ENCODE data around the gene ARID5A.
"Not testable (repeated sequence)": the region's sequence is repeated elsewhere in the genome, so short reads cannot be mapped to it uniquely, and the experiment has no call there.

Gene ARID5A

DNA sequence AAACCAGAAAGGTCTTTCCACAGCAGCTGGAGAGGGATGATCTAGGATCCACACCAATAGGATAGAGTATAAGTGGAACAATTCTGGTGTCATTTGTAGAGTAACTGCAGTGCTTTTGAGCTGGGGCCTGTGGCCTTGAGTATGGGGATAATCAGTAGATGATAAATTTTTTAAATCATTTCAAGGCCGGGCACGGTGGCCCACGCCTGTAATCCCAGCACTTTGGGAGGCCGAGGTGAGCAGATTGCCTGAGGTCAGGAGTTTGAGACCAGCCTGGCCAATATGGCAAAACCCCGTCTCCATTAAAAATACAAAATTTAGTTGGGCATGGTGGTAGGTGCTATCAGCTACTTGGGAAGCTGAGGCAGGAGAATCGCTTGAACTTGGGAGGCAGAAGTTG lies 20.9 kb downstream of the ARID5A start:
- DNase-seq = not testable (repeated sequence)

DNA sequence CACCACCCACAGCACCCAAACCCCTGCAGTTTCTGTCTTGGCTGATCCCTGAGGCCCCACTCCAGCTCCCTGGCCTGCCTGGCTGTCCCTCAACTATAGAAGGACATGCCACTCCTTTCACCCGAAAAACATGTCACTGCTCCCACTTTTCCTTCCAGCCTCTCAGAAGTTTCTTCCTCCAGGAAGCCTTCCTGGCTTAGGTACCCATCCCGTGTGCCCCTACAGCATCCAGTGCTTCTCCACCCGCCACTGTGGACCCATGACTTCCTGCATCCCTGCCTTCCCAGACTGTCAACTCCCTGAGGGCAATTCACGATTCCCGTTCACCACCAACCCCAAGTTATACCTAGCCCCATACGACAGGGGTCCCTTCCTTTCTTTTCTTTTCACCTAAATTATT lies 21.5 kb downstream of the ARID5A start:
- DNase-seq = no peak

DNA sequence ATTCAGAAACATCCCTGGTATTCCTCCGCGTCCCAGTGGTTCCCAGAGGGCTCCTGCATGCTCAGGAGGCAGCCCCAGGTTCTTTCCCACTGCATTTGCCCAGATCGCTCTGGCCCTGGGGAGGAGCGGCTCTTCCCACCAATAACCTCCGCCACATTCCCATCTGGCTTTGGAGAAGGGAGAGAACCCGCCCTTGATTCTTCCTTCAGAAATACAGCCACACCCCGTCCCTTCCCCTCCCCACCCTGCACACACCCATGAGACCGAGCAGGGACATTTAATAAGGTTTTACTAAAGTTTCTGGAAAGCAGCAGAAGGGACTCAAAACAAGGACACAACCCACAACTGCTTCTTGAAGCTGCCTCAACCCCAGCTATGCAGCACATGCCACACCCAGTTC lies 21.9 kb downstream of the ARID5A start:
- DNase-seq = no peak

DNA sequence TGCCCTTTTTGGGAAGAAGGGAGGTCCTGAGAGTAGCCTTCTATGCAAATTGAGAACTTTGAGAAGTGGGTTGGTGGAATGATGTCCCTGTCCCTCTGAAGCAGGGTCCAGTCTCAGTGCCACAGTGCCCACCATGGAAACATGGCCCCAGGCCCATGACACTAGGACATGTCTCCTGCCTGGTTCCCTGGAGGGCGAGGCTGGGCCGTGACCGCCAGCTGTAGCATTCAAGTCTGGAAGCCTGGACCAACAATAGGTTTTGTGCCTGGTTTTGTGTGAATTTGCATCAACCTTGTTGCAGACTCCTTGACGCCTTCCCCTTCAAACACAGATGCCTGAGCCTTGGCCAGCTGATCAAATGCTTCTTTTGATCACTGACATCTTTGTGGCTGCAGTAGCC lies 27.5 kb downstream of the ARID5A start:
- DNase-seq = no peak

DNA sequence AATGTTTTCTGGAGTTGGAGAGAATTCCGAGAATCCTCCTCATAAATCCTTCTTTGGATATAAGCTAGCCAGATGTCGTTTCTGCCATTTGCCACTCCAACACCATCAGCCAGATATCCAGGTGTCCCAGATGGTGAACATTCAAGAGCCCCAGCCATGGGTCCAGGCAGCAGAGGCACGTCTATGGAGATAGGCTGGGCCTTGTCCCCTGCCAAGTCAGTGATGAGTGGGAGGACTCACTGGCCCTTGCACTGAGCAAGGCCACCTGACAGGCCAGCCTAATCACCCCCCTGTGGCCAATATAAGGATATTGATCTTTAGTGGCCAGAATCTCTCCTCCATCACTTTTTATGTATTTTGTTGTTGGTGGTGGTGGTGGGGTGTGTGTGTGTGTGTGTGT lies 28.0 kb downstream of the ARID5A start:
- no peak for DNase-seq

DNA sequence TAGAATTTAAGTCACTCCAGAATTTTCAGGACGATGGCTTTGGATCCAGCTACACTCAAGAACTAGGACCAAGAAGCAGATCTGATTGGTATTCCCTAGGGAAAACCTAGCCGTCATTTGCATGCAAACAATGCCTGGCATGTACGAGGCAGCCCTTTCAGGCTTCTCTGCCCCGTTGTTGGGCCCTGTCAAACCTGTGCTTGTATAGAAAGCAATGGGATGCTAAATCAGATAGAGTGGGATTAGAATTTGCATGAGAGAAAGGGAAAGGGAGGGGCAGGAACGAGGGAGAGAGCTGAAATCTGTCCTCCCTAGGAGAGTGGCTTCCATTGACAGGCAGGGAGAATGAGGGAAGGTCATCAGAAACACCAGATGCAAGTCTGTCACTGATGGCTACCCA lies 28.6 kb downstream of the ARID5A start:
- no peak for DNase-seq

DNA sequence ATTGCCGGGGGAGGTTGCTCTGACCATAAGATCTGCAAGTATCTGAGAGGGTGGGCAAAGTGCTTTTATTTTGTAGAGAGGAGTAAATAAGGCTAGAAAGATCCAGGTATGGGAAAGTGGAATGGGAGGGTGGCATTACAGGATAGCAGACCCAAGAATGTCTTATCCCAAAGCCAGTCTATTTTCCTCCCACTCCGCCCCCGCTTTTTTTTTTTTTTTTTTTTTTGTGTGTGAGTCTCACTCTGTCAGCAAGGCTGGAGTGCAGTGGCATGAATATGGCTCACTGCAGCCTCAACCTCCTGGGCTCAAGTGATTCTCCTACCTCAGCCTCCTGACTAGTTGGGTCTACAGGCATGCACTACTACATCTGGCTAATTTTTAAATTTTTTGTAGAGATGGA lies 31.5 kb downstream of the ARID5A start:
- no peak for DNase-seq

DNA sequence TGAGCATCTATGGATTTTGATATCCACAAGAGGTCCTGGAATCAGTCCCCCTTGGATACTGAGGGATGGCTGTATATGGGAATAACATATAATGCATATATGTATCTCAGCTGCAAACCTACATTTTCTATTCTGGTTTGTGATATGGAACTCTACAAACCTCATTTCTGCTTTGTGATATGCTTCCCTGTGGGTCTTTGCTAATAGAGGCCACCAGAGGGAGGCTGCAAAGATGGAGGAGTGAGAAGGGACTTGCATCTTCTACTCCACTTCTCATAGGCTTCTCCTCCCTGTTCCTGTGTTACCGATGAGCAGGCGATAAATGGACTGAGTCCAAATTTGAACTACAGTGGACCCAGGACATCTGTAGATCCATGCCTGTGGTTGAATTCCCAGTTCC lies 37.8 kb downstream of the ARID5A start:
- no peak for DNase-seq

DNA sequence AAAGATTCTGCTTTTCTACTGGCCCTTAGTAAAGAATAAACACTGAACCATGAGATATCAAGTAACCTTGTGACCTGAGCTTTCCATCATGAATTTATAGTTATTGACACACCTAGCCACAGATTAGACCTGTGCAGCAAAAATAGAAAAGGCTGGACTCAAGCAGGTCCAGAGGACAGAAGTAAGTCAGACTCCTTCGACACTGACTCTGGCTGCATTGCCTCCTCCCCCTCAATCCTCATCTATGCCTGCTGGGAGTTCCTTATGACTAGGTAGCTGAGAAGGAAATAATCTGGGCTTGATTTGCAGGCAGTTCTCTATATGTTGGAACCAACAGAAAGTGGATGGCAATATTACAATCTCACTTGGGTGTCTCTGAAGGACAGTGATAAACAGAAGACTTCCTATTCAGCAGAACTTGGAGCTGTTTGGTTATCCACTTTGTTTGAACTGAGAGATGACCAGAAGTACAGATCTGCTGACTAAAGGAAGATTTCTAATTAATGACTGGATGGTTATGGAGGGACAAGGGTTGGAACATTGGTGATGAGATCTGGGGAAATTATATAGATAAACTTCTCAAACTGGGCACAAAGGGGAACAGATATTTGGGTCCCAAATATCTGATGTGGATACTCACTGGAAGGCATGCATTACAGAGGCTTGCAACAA lies 39.4 kb downstream of the ARID5A start:
- DNase-seq = no peak

DNA sequence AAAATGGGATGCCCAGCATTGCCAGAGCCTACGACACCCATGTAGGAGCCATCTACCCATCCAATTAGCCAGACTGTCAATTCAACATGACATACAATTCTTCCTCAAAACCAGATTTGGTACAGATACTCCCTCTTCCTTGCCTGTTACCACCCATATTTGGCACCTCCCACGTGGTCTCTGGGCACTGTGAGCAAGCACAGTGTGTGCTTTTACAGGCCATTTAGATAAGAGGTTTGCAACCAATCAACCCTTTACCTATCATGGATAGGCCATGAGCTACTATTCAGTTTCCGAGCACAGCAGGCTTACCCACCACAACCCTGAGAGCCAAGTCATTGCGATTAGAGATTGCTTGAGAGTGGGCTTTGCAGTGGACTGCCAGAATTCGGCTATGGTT lies 40.9 kb downstream of the ARID5A start:
- DNase-seq = no peak

DNA sequence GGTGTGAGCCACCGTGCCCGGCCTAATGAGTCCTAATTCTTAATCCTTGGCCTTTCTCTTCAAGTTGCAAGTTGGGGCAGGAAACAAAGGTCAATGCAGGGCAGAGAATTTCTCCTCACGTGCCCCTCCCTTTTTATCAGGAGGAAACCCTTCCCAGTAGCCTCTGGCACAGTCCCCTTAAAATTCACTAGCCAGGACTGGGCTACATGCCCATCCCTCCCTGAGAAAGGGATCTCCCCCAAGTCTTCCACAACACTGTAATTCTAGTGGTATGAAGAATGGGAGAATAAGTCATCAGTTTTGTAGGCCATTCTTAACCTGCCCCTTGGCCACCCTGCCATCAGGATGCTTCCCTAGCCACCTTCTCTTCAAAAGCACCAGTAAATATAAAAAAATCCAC lies 42.2 kb downstream of the ARID5A start:
- DNase-seq = no peak

DNA sequence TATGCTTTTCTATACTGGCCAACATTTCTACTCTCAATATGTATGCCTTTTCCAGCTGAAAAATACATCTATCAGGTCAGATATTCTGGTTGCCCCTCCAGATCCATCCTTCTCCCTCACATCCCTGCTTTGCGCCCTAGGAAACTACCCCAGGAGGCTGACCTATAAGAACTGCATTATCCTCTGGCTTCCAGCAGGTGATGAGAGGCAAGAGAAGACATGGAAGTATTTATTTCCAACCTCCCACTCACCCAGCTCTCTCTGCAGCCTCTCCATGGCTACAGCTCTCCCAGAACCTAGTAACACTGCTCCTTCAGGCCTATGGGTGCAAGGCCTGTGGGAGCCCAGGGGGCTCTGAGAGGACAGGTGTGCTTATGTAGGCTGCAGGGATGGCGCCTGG lies 42.9 kb downstream of the ARID5A start:
- DNase-seq = no peak

DNA sequence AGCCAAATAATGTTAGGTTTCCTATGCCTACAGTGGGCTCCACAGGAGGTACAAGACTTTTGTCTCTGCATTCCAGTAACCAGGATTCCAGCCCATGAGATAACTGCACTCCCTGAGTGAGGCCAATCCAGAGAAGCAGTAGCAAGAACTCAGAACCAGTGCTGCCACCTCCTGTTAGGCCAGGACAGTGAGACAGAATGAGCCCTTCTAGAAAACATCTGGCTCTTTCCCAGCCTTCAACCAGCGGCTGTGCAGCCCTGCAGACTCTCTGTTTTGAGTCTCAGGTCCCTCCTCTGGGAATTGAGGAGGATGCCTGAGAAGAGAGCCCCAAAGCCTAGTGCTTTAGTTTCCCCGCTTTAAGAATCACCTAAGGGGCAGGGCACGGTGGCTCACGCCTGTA lies 44.2 kb downstream of the ARID5A start:
- no peak for DNase-seq

DNA sequence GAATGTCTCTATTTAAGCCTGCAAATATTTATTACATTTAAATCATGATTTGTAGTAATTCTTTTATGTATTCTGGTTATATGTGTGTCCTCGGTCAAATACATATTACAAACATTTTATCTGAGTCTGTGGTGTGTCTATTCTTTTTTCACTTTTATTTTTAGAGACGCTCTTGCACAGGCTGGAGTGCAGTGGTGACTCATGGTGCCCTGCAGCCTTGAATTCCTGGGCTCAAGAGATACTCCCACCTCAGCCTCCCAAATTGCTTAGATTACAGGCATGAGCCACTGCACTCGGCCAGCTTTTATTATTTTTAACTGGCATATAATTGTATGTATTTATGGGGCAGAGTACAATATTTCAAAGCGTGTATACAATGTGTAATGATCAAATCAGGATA lies 47.5 kb downstream of the ARID5A start:
- no peak for DNase-seq

DNA sequence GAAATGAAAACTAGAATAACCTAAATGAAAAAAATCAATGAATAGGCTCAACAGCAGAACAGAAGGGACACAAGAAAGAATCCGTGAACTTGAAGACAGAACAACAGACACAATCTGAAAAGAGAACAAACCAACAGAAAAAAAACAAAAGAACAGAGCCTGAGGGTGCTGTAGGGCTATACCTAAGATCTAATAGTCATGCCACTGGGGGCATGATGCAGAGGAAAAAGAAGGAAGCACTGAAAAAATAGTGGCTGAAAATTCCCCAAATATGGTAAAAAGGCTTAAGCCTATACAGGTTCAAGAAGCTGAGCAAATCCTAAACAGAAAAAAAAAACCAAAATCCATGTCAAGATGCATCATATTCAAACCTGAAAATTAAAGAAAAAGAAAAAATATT lies 51.3 kb downstream of the ARID5A start:
- DNase-seq = no peak

DNA sequence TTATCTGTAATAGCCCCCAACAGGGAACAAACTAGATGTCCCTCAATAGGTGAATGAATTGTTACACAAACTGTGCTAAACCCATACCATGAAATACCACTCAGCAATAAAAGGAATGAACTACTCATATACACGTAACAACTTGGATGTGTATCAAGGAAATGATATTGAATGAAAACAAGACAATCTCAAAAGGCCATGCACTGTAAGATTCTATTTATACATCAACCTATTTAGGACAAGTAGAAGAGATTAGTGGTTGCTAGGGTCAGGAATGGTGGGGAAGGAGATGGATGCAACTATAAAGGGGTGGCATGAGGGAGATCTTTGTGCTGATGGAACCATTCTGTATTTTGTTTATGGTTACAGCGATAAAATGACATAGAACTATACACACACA lies 54.5 kb downstream of the ARID5A start:
- DNase-seq = no peak

DNA sequence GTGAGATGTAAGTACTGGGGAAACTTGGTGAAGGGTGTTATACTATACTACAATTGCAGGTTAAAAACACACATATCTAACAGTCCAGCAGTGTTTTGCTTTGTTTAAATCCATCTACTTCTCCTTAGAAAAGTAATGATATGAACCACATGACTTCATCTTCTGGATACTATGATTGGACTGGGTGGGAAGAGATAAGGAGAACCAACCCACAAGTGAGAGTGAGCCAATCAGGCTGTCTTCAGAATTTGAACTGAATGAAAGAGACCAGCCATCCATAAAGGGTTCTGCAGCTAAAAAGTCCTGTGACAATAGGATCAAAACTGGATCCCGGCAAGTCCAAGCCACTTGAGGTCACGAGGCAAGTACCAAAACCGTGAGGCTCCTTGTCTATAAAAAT lies 54.9 kb downstream of the ARID5A start:
- no peak for DNase-seq

DNA sequence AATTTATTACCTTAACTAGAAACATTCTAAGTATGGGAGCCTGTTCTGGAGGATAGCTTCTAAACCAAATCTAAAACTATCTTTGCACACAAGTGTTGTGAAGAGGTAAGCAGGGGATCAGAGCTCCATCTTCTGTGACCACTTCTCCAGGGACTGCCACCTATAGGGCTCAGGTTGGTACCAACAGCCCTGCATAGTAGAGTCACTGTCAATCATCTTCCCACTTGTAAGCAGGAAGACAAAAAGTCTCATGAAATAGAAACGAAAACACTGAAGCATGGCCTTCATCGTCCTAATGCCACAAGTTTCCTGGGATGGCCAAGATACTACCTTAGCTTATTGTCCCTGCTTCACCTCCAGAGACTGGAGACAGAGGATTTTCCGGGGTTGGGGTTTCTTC lies 57.7 kb downstream of the ARID5A start:
- no peak for DNase-seq

DNA sequence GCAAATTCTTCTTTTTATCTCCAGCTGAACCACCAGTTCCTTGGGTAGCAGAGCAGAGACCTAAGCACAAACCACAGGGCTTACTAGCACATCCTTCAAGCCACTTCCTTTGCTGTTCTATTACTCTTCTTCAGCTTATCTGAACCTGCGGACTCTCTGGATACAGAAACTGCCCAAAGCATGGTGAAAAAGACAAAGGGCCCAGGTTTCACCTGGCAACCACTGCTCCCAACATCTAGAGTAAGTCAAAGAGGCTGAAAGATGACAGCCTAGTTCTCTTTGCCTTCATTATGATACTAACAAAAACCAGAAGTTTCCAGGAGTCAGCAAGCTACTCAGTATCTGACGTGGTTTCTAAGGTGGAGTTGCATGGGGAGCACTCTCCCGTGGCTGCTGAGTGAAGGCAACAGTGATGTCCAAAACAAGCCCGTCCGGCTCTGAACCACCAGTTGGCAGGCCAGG lies 58.2 kb downstream of the ARID5A start:
- DNase-seq = no peak

DNA sequence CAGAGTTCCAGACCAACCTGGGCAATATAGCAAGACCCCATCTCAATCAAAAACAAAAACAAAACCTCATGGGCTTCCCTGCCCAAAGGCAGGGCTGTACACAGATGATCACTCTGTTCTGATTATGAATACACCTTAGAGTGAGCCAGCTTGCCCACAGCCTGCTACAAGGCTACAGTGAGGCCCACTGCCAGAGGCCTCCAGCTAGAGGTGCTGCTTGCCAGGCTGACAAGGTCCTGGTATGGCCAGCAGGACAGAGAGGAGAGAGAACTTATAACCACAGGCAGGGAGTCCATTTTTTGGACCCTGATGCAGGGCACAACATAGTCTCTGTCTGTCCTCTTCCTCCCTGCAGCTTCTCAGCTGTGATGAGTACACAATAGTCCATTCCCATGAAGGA lies 60.0 kb downstream of the ARID5A start:
- DNase-seq = no peak

DNA sequence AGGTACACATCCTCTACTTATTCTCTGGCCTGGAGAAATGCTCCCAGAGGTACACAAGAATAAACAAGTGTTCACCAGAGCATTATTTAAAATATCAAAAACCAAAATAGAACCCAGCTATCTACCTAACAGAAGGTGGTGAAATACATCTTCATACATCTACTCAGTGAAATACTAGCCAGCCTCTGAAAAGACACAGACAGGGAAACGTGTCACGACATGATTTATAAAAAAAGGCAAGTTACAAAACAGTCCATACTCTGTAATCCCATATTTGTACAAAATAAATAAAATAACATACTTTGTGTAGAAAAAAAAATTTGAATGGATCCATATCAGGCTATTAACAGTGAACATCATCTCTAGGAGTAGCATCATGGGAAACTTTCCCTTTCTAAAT lies 63.4 kb downstream of the ARID5A start:
- DNase-seq = no peak

DNA sequence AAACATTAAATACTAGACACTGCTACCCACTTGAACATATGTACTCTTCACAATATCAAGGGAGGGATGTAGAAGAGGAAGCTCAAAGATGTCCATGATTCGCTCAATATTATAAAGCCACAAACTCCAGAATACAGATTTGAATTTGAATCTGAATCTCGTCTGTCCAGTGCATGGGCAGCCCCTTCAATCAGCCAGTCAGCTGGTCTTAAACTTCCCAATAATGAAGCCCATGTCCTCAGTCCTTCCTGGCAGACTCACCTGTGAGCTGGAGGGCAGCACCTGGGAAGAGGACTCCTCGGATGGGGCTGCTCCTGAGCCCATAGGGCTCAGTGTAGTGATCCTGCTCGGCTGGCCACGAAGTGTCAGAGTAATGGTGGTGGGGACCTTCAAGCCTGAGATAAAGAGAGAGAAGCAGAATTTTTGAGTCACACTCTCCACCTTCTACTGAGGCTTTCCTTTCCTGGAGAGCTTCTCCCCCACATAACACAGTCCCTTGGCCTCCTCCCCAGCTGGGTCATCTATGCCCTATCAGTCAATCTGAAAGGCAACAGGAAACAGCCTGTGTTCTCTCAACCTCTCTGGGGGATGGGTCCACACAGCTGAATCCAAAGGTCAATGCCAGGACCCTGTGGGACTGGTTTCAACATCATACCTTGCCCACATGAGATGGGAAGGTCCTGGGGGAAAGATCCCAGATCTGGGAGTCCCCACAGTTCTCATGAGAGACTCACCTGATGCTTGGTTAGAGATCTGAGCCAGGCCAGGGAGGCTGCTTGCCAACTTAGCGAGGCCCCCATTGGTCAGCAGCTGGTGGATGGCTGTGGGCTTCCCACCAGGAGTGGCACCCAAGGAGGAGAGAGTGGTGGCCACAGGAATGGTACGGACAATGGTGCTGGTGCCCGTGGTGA lies 65.1 kb downstream of the ARID5A start:
- DNase-seq = no peak

Data from RPMI8226 (cell line).